ENCODE measurements around the gene CYSRT1. TPM values are rescaled to one million over a fixed set of nuclear protein-coding genes. Genes with fewer than 3 reads are reported as not detected.

Gene CYSRT1
- total RNA-seq, 1 donor from 2014 or later, result 0.50 TPM

- intact Hi-C loops (cut with micrococcal nuclease), result loop anchor here (1.0 to 5.0 kb wide), 2 partner anchors 16 to 77 kb away; partner anchors contain the start of genes ANAPC2 and SSNA1
- Mint-ChIP-seq H3K4me3 (ENCODE audit: low read depth) (peak overlapping the region; percentile 93), H3K9me3 (no peaks in the 10 kb centered on the region), H3K27me3 (ENCODE audit: low read depth) (no peaks in the 10 kb centered on the region), H3K36me3 (ENCODE audit: low read depth) (peaks cover 31% of the 10 kb centered on the region), H3K27ac (peak overlapping the region; percentile 82), H3K4me1 (ENCODE audit: low read depth) (peaks cover 32% of the 10 kb centered on the region)
- DNase-seq (ENCODE audit: low spot score), result no peak
These were observed 20.2 kb upstream of the CYSRT1 start for GRCh38 chr9:137204731-137205125.

GRCh38 chr9:137205126-137206069, 19.6 kb upstream of the CYSRT1 start, which contains the start of the genes NDOR1 and TMEM203:
Gene NDOR1 (plus strand): TSS chr9:137205700. CDS start chr9:137205778, 78 bp downstream.
Gene TMEM203 (minus strand): TSS chr9:137205648. CDS start chr9:137205414, 234 bp downstream.
- Mint-ChIP-seq H3K36me3 (ENCODE audit: low read depth) (peaks cover 31% of the 10 kb centered on the region), H3K27ac (peak within 1 kb of the TSS; percentile 87), H3K4me3 (ENCODE audit: low read depth) (peak within 1 kb of the TSS; percentile 93), H3K9me3 (no peaks in the 10 kb centered on the region), H3K4me1 (ENCODE audit: low read depth) (peaks cover 32% of the 10 kb centered on the region), H3K27me3 (ENCODE audit: low read depth) (no peaks in the 10 kb centered on the region)
- intact Hi-C loops (cut with micrococcal nuclease), result loop anchor here (1.0 kb wide), 1 partner anchor 17 kb away; the partner anchor contains the start of genes ANAPC2 and SSNA1
- DNase-seq (ENCODE audit: low spot score), result peak; percentile 91

GRCh38 chr9:137206602-137207001, 18.4 kb upstream of the CYSRT1 start:
- H3K9me3 Mint-ChIP-seq, result no peaks in the 10 kb centered on the region
- H3K4me1 Mint-ChIP-seq (ENCODE audit: low read depth), result peaks cover 28% of the 10 kb centered on the region
- peaks cover 31% of the 10 kb centered on the region for H3K36me3 Mint-ChIP-seq (ENCODE audit: low read depth)
- peak overlapping the region; percentile 93 for H3K4me3 Mint-ChIP-seq (ENCODE audit: low read depth)
- DNase-seq (ENCODE audit: low spot score), result no peak
- H3K27me3 Mint-ChIP-seq (ENCODE audit: low read depth), result no peaks in the 10 kb centered on the region
- peak overlapping the region; percentile 87 for H3K27ac Mint-ChIP-seq
- intact Hi-C loops (cut with micrococcal nuclease), result no loop called here

- peaks cover 11% of the 10 kb centered on the region for H3K4me1 Mint-ChIP-seq (ENCODE audit: low read depth)
- DNase-seq (ENCODE audit: low spot score), result no peak
- no peaks in the 10 kb centered on the region for H3K9me3 Mint-ChIP-seq
- H3K27me3 Mint-ChIP-seq (ENCODE audit: low read depth), result no peaks in the 10 kb centered on the region
- H3K4me3 Mint-ChIP-seq (ENCODE audit: low read depth), result no peak overlapping the region
- no peak overlapping the region for H3K27ac Mint-ChIP-seq
- intact Hi-C loops (cut with micrococcal nuclease), result no loop called here
- H3K36me3 Mint-ChIP-seq (ENCODE audit: low read depth), result peaks cover 24% of the 10 kb centered on the region
These were observed 13.4 kb upstream of the CYSRT1 start for GRCh38 chr9:137211532-137211931.

- no peak overlapping the region for H3K4me3 Mint-ChIP-seq (ENCODE audit: low read depth)
- no peak for DNase-seq (ENCODE audit: low spot score)
- intact Hi-C loops (cut with micrococcal nuclease), result no loop called here
- no peaks in the 10 kb centered on the region for H3K27me3 Mint-ChIP-seq (ENCODE audit: low read depth)
- no peaks in the 10 kb centered on the region for H3K9me3 Mint-ChIP-seq
- H3K4me1 Mint-ChIP-seq (ENCODE audit: low read depth), result peaks cover 1% of the 10 kb centered on the region
- H3K36me3 Mint-ChIP-seq (ENCODE audit: low read depth), result peaks cover 14% of the 10 kb centered on the region
- H3K27ac Mint-ChIP-seq, result no peak overlapping the region
These were observed 12.5 kb upstream of the CYSRT1 start for GRCh38 chr9:137212520-137212919.

GRCh38 chr9:137213160-137214060, 11.6 kb upstream of the CYSRT1 start:
- Mint-ChIP-seq H3K4me3 (ENCODE audit: low read depth) (no peak overlapping the region), H3K27me3 (ENCODE audit: low read depth) (no peaks in the 10 kb centered on the region), H3K9me3 (no peaks in the 10 kb centered on the region), H3K27ac (no peak overlapping the region), H3K36me3 (ENCODE audit: low read depth) (peaks cover 10% of the 10 kb centered on the region), H3K4me1 (ENCODE audit: low read depth) (no peaks in the 10 kb centered on the region)
- DNase-seq (ENCODE audit: low spot score), result no peak
- intact Hi-C loops (cut with micrococcal nuclease), result no loop called here

GRCh38 chr9:137214620-137215019, 10.4 kb upstream of the CYSRT1 start:
- Mint-ChIP-seq H3K4me3 (ENCODE audit: low read depth) (no peak overlapping the region), H3K36me3 (ENCODE audit: low read depth) (peaks cover 3% of the 10 kb centered on the region), H3K4me1 (ENCODE audit: low read depth) (no peaks in the 10 kb centered on the region), H3K9me3 (no peaks in the 10 kb centered on the region), H3K27me3 (ENCODE audit: low read depth) (no peaks in the 10 kb centered on the region), H3K27ac (no peak overlapping the region)
- no peak for DNase-seq (ENCODE audit: low spot score)
- intact Hi-C loops (cut with micrococcal nuclease), result no loop called here

GRCh38 chr9:137215196-137215986, 9.6 kb upstream of the CYSRT1 start:
- Mint-ChIP-seq H3K36me3 (ENCODE audit: low read depth) (peaks cover 3% of the 10 kb centered on the region), H3K27me3 (ENCODE audit: low read depth) (no peaks in the 10 kb centered on the region)

GRCh38 chr9:137216188-137216965, 8.6 kb upstream of the CYSRT1 start:
- intact Hi-C loops (cut with micrococcal nuclease), result no loop called here
- DNase-seq (ENCODE audit: low spot score), result no peak
- H3K36me3 Mint-ChIP-seq (ENCODE audit: low read depth), result peaks cover 3% of the 10 kb centered on the region
- no peaks in the 10 kb centered on the region for H3K9me3 Mint-ChIP-seq
- H3K27ac Mint-ChIP-seq, result no peak overlapping the region
- no peaks in the 10 kb centered on the region for H3K27me3 Mint-ChIP-seq (ENCODE audit: low read depth)
- no peak overlapping the region for H3K4me3 Mint-ChIP-seq (ENCODE audit: low read depth)
- H3K4me1 Mint-ChIP-seq (ENCODE audit: low read depth), result no peaks in the 10 kb centered on the region

More at GRCh38 chr9:137215196-137215986, 9.6 kb upstream of the CYSRT1 start:
- intact Hi-C loops (cut with micrococcal nuclease), result no loop called here
- H3K9me3 Mint-ChIP-seq, result no peaks in the 10 kb centered on the region
- no peak overlapping the region for H3K27ac Mint-ChIP-seq
- DNase-seq (ENCODE audit: low spot score), result no peak
- H3K4me1 Mint-ChIP-seq (ENCODE audit: low read depth), result no peaks in the 10 kb centered on the region
- no peak overlapping the region for H3K4me3 Mint-ChIP-seq (ENCODE audit: low read depth)

GRCh38 chr9:137217276-137218211, 7.4 kb upstream of the CYSRT1 start:
- no peak for DNase-seq (ENCODE audit: low spot score)
- no peak overlapping the region for H3K4me3 Mint-ChIP-seq (ENCODE audit: low read depth)
- no peaks in the 10 kb centered on the region for H3K9me3 Mint-ChIP-seq
- no peak overlapping the region for H3K27ac Mint-ChIP-seq
- no peaks in the 10 kb centered on the region for H3K4me1 Mint-ChIP-seq (ENCODE audit: low read depth)
- no peaks in the 10 kb centered on the region for H3K27me3 Mint-ChIP-seq (ENCODE audit: low read depth)
- H3K36me3 Mint-ChIP-seq (ENCODE audit: low read depth), result peaks cover 3% of the 10 kb centered on the region
- intact Hi-C loops (cut with micrococcal nuclease), result no loop called here
